ENCODE measurements around the gene NPHP1.
"Not testable (repeated sequence)": the region's sequence is repeated elsewhere in the genome, so short reads cannot be mapped to it uniquely, and the experiment has no call there.

The NPHP1 gene

DNA sequence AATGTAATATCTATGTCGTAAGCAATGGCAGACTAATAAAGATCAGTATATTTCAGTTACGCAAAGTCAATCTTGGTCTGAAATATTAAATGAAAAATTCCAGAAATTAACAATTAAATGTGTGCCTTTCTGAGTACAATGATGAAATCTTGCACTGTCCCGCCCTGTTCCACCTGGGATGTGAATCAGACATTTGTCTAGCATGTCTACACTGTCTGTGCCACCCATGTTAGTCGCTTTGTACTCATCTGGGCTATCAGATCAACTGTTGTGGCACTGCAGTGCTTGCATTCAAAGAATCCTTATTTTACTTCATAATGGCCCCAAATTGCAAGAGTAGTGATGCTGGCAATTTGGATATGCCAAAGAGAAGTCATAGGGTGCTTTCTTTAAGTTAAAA lies 114.6 kb downstream of the NPHP1 start:
- H3K4me1 ChIP-seq (ENCODE audit: control insufficient read depth, insufficient read depth, low read length); H3K4me3 ChIP-seq (ENCODE audit: low read length); H3K36me3 ChIP-seq (ENCODE audit: control insufficient read depth, insufficient read depth, low read length); H3K27ac ChIP-seq (ENCODE audit: low read depth, low read length); H3K9ac ChIP-seq (ENCODE audit: low read length); H3K27me3 ChIP-seq (ENCODE audit: control insufficient read depth, insufficient read depth, low read length): not testable (repeated sequence)

DNA sequence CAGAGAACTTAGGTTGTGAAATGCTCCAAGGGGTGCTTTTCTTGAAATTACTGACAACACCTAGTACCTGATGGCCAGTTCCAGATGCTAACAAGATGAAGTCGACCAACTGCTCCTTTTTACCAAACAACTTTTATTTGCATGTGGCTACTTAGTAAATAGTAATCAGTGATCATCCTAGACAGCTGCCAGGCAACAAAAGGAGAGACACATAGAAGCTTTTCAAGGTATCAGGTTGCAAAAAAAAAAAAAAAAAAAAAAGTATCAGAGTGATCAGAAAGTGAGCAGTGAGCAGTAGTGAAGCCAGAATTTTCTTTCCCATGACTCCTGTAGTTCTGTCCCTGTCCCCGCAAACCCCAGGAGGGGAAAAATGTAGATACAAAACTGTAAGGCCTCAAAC lies 121.1 kb downstream of the NPHP1 start:
- not testable (repeated sequence) for H3K27ac ChIP-seq (ENCODE audit: low read depth, low read length); H3K4me3 ChIP-seq (ENCODE audit: low read length); H3K36me3 ChIP-seq (ENCODE audit: control insufficient read depth, insufficient read depth, low read length); H3K9ac ChIP-seq (ENCODE audit: low read length); H3K27me3 ChIP-seq (ENCODE audit: control insufficient read depth, insufficient read depth, low read length); H3K4me1 ChIP-seq (ENCODE audit: control insufficient read depth, insufficient read depth, low read length)

DNA sequence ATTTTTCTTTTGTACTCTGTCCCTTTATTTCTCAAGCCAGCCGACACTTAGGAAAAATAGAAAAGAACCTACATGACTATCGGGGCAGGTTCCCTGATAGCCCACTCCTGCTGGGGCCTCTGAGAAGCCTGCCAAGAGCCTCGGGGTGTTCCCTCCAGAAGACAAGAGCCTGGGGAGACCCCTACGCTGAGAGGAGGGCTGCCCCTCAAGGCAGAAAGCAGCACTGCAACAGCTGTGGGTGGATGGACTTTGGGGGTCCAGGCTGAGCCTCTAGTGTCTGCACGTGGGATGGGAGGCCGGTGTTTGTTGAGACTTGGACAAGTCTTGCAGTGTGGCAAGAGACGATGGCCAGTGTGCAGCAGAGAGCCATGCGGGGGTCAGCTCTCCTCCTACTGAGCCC lies 121.7 kb downstream of the NPHP1 start:
- H3K27me3 ChIP-seq (ENCODE audit: control insufficient read depth, insufficient read depth, low read length); H3K4me3 ChIP-seq (ENCODE audit: low read length); H3K4me1 ChIP-seq (ENCODE audit: control insufficient read depth, insufficient read depth, low read length); H3K9ac ChIP-seq (ENCODE audit: low read length); H3K36me3 ChIP-seq (ENCODE audit: control insufficient read depth, insufficient read depth, low read length); H3K27ac ChIP-seq (ENCODE audit: low read depth, low read length): not testable (repeated sequence)

- not testable (repeated sequence) for H3K27me3 ChIP-seq (ENCODE audit: control insufficient read depth, insufficient read depth, low read length); H3K4me1 ChIP-seq (ENCODE audit: control insufficient read depth, insufficient read depth, low read length); H3K27ac ChIP-seq (ENCODE audit: low read depth, low read length); H3K9ac ChIP-seq (ENCODE audit: low read length); H3K4me3 ChIP-seq (ENCODE audit: low read length); H3K36me3 ChIP-seq (ENCODE audit: control insufficient read depth, insufficient read depth, low read length)
Measured at GRCh38 chr2:110078104-110078503, 126.7 kb downstream of the NPHP1 start.

GRCh38 chr2:110075896-110076295 lies 128.9 kb downstream of the NPHP1 start:
- H3K36me3 ChIP-seq (ENCODE audit: control insufficient read depth, insufficient read depth, low read length); H3K4me1 ChIP-seq (ENCODE audit: control insufficient read depth, insufficient read depth, low read length); H3K4me3 ChIP-seq (ENCODE audit: low read length); H3K27ac ChIP-seq (ENCODE audit: low read depth, low read length); H3K9ac ChIP-seq (ENCODE audit: low read length); H3K27me3 ChIP-seq (ENCODE audit: control insufficient read depth, insufficient read depth, low read length): not testable (repeated sequence)
